Mesothelial cell of epicardium (in vitro differentiated cells): Measurements from ENCODE around the gene SLC6A12. TPM values are rescaled to one million over a fixed set of nuclear protein-coding genes. Genes with fewer than 3 reads are reported as not detected.

Source experiments
- DNase-seq, 2 experiments: peaks; one replicate each; pipeline ENCODE4 v3.0.0; 2021; ENCODE audit warnings: low spot score in 2 of 2; ENCODE audit not compliant: unreplicated experiment in 2 of 2
- H3K27ac Mint-ChIP-seq: 2 replicates; pipeline ENCODE4 v1.8.0; 2021; ENCODE audit warnings: mixed read lengths
- H3K27me3 Mint-ChIP-seq: 2 replicates; pipeline ENCODE4 v1.8.0; 2021; ENCODE audit warnings: low read depth, mixed read lengths
- H3K36me3 Mint-ChIP-seq: 2 replicates; pipeline ENCODE4 v1.8.0; 2021; ENCODE audit warnings: mixed read lengths
- H3K4me1 Mint-ChIP-seq: 2 replicates; pipeline ENCODE4 v1.8.0; 2021; ENCODE audit warnings: mixed read lengths
- H3K4me3 Mint-ChIP-seq: 2 replicates; pipeline ENCODE4 v1.8.0; 2021; ENCODE audit warnings: mild to moderate bottlenecking, moderate library complexity, mixed read lengths
- H3K9me3 Mint-ChIP-seq: 2 replicates; pipeline ENCODE4 v1.8.0; 2021; ENCODE audit warnings: mixed read lengths
- total RNA-seq: library from RNA; stranded (reverse); gene quantifications from 3 replicates; pipeline ENCODE4 v1.2.1, GENCODE V29; 2021
- TF ChIP-seq, protein P1 (sequence below): fragments of 200-600 bp; sonication (generic); IDR thresholded peaks from one replicate; pipeline ENCODE4 v1.5.0; 2021; ENCODE audit warnings: antibody characterized with exemption; ENCODE audit not compliant: unreplicated experiment

The SLC6A12 gene
- total RNA-seq, 1 donor from 2014 or later: 0.29 TPM

DNA sequence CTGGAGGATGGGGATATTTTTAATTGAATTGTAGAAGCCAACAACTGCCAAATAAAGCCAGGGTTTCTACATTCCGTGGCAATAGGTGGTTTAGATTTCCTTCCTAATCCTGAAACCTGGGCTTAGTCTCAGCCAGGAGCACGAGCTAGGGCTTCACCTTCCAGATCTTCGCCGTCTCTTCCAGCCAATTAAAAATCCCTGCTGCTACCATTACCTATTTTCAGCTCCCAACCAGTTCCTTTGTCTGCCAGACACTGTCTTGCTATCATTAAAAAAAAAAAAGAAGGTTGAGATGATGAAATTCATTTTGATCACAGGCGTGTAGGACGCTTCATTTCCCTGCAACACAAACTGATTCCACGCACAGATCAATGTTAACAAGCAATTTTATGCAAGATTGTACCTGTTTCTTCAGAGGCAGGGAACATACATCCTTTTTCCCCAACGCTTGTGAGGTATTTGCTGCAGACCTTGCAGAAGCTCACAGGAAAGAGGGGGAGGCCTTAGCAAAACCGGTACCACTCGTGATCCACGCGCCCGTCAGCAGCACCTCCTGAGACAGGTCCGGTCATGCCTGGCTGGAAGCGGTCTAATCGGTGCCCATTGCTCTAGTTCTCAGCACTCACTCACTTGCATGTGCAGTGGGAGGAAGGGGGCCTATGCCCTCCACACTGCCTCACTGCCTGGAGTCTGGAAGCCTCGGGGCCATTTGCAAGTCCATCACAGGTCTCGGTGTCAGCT is 65.1 kb downstream of the SLC6A12 start:
- peaks cover 21% of the 10 kb centered on the region for H3K27me3 Mint-ChIP-seq
- no peaks in the 10 kb centered on the region for H3K36me3 Mint-ChIP-seq
- TF ChIP-seq, protein P1, sequence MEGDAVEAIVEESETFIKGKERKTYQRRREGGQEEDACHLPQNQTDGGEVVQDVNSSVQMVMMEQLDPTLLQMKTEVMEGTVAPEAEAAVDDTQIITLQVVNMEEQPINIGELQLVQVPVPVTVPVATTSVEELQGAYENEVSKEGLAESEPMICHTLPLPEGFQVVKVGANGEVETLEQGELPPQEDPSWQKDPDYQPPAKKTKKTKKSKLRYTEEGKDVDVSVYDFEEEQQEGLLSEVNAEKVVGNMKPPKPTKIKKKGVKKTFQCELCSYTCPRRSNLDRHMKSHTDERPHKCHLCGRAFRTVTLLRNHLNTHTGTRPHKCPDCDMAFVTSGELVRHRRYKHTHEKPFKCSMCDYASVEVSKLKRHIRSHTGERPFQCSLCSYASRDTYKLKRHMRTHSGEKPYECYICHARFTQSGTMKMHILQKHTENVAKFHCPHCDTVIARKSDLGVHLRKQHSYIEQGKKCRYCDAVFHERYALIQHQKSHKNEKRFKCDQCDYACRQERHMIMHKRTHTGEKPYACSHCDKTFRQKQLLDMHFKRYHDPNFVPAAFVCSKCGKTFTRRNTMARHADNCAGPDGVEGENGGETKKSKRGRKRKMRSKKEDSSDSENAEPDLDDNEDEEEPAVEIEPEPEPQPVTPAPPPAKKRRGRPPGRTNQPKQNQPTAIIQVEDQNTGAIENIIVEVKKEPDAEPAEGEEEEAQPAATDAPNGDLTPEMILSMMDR: no peak
- no peak for DNase-seq
- H3K27ac Mint-ChIP-seq: no peak overlapping the region
- H3K4me3 Mint-ChIP-seq: no peak overlapping the region
- no peaks in the 10 kb centered on the region for H3K9me3 Mint-ChIP-seq
- peaks cover 33% of the 10 kb centered on the region for H3K4me1 Mint-ChIP-seq

DNA sequence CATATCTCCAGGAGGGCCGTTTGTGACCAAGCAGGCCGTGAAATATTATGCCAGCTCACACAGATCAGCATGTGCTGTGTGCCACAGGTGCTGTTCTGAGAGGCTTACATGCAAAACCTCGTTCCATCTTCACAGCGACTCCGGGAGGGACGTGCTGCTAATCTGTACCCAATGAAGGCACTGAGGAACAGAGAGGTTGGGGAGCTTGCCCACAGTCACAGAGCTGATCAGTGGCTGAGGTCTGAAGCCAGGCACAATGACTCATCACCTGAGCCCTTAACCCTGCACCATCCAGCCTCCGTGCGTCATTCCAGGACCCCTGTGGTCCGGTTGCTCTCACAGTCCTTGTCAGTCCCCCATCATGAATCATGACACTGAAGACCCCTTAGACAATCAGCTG is 66.7 kb downstream of the SLC6A12 start:
- no peaks in the 10 kb centered on the region for H3K9me3 Mint-ChIP-seq
- H3K36me3 Mint-ChIP-seq: no peaks in the 10 kb centered on the region
- H3K4me3 Mint-ChIP-seq: no peak overlapping the region
- TF ChIP-seq, protein P1: no peak
- no peak overlapping the region for H3K27ac Mint-ChIP-seq
- H3K4me1 Mint-ChIP-seq: peaks cover 26% of the 10 kb centered on the region
- no peak for DNase-seq
- peaks cover 28% of the 10 kb centered on the region for H3K27me3 Mint-ChIP-seq

DNA sequence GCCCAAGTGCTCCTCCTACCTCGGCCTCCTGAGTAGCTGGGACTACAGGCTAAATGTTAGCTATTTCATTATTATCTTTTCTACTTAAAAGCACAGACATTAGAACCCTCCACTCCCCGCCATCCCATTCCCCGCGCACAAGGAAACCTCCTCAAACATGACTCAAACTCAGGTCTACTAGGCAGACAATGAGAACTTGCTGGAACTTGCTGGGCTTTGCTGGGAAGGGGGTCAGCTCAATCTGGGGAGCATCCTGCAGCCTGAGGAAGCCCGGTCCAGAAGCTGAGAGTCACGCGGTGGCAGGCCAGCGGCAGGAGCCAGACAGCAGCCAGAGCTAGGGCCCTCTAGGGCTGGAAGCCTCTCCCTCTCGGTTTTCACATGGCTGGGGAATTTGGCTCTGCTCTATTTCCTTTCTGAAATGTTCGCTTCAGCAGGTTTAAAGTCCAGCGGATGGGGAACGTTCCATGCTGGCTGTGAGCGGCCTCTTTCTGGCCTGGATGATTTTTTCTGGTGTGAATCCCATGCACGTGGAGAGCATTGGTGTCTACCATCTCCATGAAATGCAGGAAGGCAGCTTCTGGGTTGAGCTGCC is 68.5 kb downstream of the SLC6A12 start:
- Mint-ChIP-seq H3K27me3 (peaks cover 34% of the 10 kb centered on the region), H3K4me3 (no peak overlapping the region), H3K4me1 (peaks cover 30% of the 10 kb centered on the region), H3K9me3 (no peaks in the 10 kb centered on the region), H3K27ac (peak overlapping the region; percentile 19), H3K36me3 (no peaks in the 10 kb centered on the region)
- DNase-seq: no peak
- TF ChIP-seq, protein P1: no peak

DNA sequence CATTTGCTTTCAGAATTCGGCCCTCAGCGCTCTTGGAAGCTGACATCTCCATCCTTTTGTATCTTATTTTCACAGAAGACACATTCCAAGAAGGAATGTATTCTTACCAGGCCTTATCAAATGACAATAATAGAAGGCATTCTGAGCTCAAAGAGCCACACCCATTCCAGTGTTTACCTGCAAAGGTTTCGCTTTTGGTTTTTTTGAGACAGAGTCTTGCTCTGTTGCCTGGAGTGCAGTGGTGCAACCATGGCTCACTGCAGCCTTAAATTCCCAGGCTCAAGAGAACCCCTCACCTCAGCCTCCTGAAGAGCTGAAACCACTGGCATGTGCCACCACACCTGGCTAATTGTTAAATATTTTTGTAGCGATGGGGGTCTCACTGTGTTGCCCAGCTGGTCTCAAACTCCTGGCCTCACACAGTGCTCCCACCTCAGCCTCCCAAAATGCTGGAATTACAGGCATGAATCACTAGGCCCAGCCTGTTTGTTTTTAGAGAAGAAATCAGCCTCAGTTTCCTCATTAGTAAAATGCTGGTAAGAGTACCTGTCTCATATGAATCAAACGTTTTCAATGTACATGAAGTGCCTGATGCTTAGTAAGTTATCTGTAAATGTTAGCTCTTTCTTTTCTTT is 69.2 kb downstream of the SLC6A12 start:
- Mint-ChIP-seq H3K27ac (no peak overlapping the region), H3K27me3 (peaks cover 35% of the 10 kb centered on the region)
- no peak for DNase-seq

DNA sequence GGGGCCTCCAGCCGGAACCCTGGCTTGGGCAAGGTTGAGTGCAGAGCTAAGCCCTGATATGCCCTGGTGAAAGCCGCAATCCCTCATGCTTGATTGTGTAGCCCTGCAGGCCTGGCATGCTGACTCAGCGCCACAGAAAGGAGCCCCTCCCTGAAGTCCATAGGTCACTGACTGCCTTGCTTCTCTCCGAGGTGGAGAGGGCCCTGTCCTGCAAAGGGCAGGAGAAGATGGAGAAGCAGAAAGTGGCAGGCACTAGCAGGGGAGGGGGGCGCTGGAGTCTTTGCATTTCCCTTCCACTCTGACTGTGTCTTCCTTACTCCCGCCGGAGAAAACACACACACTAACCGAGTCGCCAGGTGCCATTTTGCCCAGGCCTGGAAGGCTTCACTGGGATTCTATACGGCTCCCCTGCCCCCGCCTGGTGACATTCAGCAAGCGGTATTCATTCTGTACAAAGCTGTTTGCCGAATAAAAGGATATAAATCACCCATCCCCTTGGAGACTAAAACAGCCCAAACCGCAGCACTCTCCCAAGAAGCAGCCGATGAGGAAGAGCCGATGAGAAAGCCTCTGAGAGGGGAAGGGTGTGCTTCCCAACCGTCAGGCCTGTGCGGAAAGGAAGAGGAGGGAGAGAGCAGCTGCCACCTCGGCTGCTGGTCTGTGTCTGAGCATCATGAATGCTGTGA is 69.8 kb downstream of the SLC6A12 start:
- Mint-ChIP-seq H3K9me3 (no peaks in the 10 kb centered on the region), H3K4me3 (no peak overlapping the region), H3K4me1 (peaks cover 43% of the 10 kb centered on the region), H3K36me3 (no peaks in the 10 kb centered on the region), H3K27me3 (peaks cover 37% of the 10 kb centered on the region), H3K27ac (peak overlapping the region; percentile 34)
- TF ChIP-seq, protein P1: no peak
- no peak for DNase-seq

More for the DNA sequence above, 69.2 kb downstream of the SLC6A12 start:
- H3K9me3 Mint-ChIP-seq: no peaks in the 10 kb centered on the region
- peaks cover 36% of the 10 kb centered on the region for H3K4me1 Mint-ChIP-seq
- no peak overlapping the region for H3K4me3 Mint-ChIP-seq
- no peaks in the 10 kb centered on the region for H3K36me3 Mint-ChIP-seq
- TF ChIP-seq, protein P1: no peak
